Right lobe of liver (tissue), 6 donors: ENCODE results near the gene NCKAP5. TPM values are rescaled to one million over a fixed set of nuclear protein-coding genes. Genes with fewer than 3 reads are reported as not detected.

Source experiments
- ATAC-seq, 4 donors: fragments of 200-7000 bp; cut with Tn5 transposase; one replicate each; pipeline ENCODE4 v1.9.1; 2020; ENCODE audit warnings: mild to moderate bottlenecking in 4 of 4, moderate library complexity in 4 of 4
- DNase-seq, 3 donors: peaks; one replicate each; pipeline ENCODE4 v3.0.0-alpha.2; 2020
- H3K27ac ChIP-seq, 3 donors: fragments of 200-600 bp; one replicate each; pipeline ENCODE4 v1.8.0; 2022
- H3K27me3 ChIP-seq, 2 donors: fragments of 200-600 bp; one replicate each; pipeline ENCODE4 v1.8.0; 2022
- H3K36me3 ChIP-seq, 4 donors: fragments of 200-600 bp; sonication (generic) in 1 of 4; one replicate each; pipeline versions ENCODE4 v1.5.1 to v1.8.0; 2017 to 2022; ENCODE audit warnings: control low read depth in 1 of 4
- H3K4me1 ChIP-seq, 4 donors: fragments of 200-600 bp; sonication (generic) in 1 of 4; one replicate each; pipeline versions ENCODE4 v1.5.1 to v1.8.0; 2017 to 2022; ENCODE audit warnings: control low read depth in 1 of 4
- H3K4me3 ChIP-seq, 3 donors: fragments of 200-600 bp; one replicate each; pipeline ENCODE4 v1.8.0; 2022
- H3K9me3 ChIP-seq, 4 donors: fragments of 200-600 bp; sonication (generic) in 1 of 4; one replicate each; pipeline versions ENCODE4 v1.5.1 to v1.8.0; 2017 to 2022; ENCODE audit warnings: control low read depth in 1 of 4
- CTCF ChIP-seq, 4 donors: fragments of 200-600 bp in 3 of 4; fragments of 450-650 bp in 1 of 4; IDR thresholded peaks; one replicate each; pipeline versions ENCODE4 v1.5.1 to v1.8.0; 2016 to 2022; ENCODE audit warnings: antibody characterized with exemption in 4 of 4, mild to moderate bottlenecking in 2 of 4
- POLR2A ChIP-seq: fragments of 450-650 bp; IDR thresholded peaks from one replicate; pipeline ENCODE4 v1.6.1; 2017; ENCODE audit warnings: antibody characterized with exemption, mild to moderate bottlenecking
- WGBS: methylation state at CpG from one replicate; pipeline ENCODE4 v1.1.6; 2018; ENCODE audit warnings: low coverage, low lambda C conversion rate; ENCODE audit not compliant: insufficient coverage; ENCODE audit errors: missing lambda C conversion rate; 5-methylcytosine and 5-hydroxymethylcytosine counted together
- intact Hi-C, 2 donors: fragments of 100-400 bp; cut with DNase I; formaldehyde crosslinking; loops; one replicate each; pipeline versions ENCODE4 v1.11.2 to v1.14.1; 2022
- total RNA-seq, 6 experiments: library from RNA; depleted of rRNA in 2 of 6; stranded (reverse); fragments of >200 nt in 2 of 6; fragmentation: NEBNext Ultra II Directional in 3 of 6; extraction: Animal tissue kit (Norgen Biotek cat#: 25700) in 3 of 6; gene quantifications; one replicate each; pipeline versions ENCODE4 v1.1.0 to v1.2.4, GENCODE V29; 2016 to 2023
- donor health status: DM: no; HTN: yes; CAD: no.
- donor health status: DM: no; HTN: no; CAD: no.
- donor health status: DM: no; HTN: no; CAD: no.
- donor health status: DM: no; HTN: yes; CAD: no.
- donor health status: DM: no; HTN: yes; CAD: no.

Gene NCKAP5
- total RNA-seq, 6 experiments from 2014 or later = 3.6 to 11.7 (median 6.9) TPM

GRCh38 chr2:133124446-133124845 lies 443.8 kb downstream of the NCKAP5 start:
- no peak for ATAC-seq
- DNase-seq = no peak
- Histone ChIP-seq H3K4me3 (no peak overlapping the region), H3K4me1 (no peaks in the 10 kb centered on the region), H3K27me3 (no peaks in the 10 kb centered on the region), H3K27ac (no peak overlapping the region), H3K36me3 (no peaks in the 10 kb centered on the region), H3K9me3 (no peaks in the 10 kb centered on the region)
- 77% methylated on average over 5 of the region's 5 CpGs for WGBS
- no peak for TF ChIP-seq CTCF (IDR thresholded peaks at IDR 0.05)
- TF ChIP-seq POLR2A = no peak
- intact Hi-C loops = no loop called here

GRCh38 chr2:133123904-133124303 lies 444.4 kb downstream of the NCKAP5 start:
- Histone ChIP-seq H3K9me3 (no peaks in the 10 kb centered on the region), H3K27ac (no peak overlapping the region), H3K36me3 (no peaks in the 10 kb centered on the region), H3K4me1 (no peaks in the 10 kb centered on the region), H3K27me3 (no peaks in the 10 kb centered on the region), H3K4me3 (no peak overlapping the region)
- WGBS = 85% methylated on average over 5 of the region's 5 CpGs
- ATAC-seq (no peak), DNase-seq (no peak)
- intact Hi-C loops = no loop called here
- TF ChIP-seq CTCF (IDR thresholded peaks at IDR 0.05) (no peak), POLR2A (no peak)

GRCh38 chr2:133123393-133123792 lies 444.9 kb downstream of the NCKAP5 start:
- Histone ChIP-seq H3K4me3 (no peak overlapping the region), H3K27me3 (no peaks in the 10 kb centered on the region), H3K36me3 (no peaks in the 10 kb centered on the region), H3K4me1 (no peaks in the 10 kb centered on the region), H3K9me3 (no peaks in the 10 kb centered on the region), H3K27ac (no peak overlapping the region)
- ATAC-seq (no peak), DNase-seq (no peak)
- 56% methylated on average over 1 of the region's 1 CpG for WGBS
- intact Hi-C loops = no loop called here
- no peak for TF ChIP-seq POLR2A
- TF ChIP-seq CTCF (IDR thresholded peaks at IDR 0.05) = no peak

- Histone ChIP-seq H3K36me3 (no peaks in the 10 kb centered on the region), H3K4me1 (no peaks in the 10 kb centered on the region), H3K27ac (no peak overlapping the region), H3K27me3 (no peaks in the 10 kb centered on the region), H3K4me3 (no peak overlapping the region), H3K9me3 (no peaks in the 10 kb centered on the region)
- TF ChIP-seq POLR2A = no peak
- no peak for TF ChIP-seq CTCF (IDR thresholded peaks at IDR 0.05)
- intact Hi-C loops = no loop called here
- ATAC-seq (no peak), DNase-seq (no peak)
- WGBS = 41% methylated on average over 1 of the region's 1 CpG
These were observed 445.7 kb downstream of the NCKAP5 start for GRCh38 chr2:133122529-133122928.

- WGBS = 86% methylated on average over 1 of the region's 1 CpG
- DNase-seq (no peak), ATAC-seq (no peak)
- H3K27ac ChIP-seq = no peak overlapping the region
- no peaks in the 10 kb centered on the region for H3K27me3 ChIP-seq
- H3K4me1 ChIP-seq = no peaks in the 10 kb centered on the region
- intact Hi-C loops = no loop called here
- no peaks in the 10 kb centered on the region for H3K36me3 ChIP-seq
- no peak overlapping the region for H3K4me3 ChIP-seq
- TF ChIP-seq CTCF (IDR thresholded peaks at IDR 0.05) (no peak), POLR2A (no peak)
- H3K9me3 ChIP-seq = no peaks in the 10 kb centered on the region
These were observed 448.0 kb downstream of the NCKAP5 start for GRCh38 chr2:133120310-133120709.
